SU-DHL-6 (cell line): ENCODE measurements around the gene ZNF423.

Experiments used
- H2AFZ ChIP-seq: fragments of 200-600 bp; sonication (generic); 2 replicates; pipeline ENCODE4 v1.6.1; 2014; ENCODE audit warnings: low read depth, mild to moderate bottlenecking, moderate library complexity, mixed read lengths, antibody characterized with exemption, low read length; ENCODE audit not compliant: severe bottlenecking
- H3F3A ChIP-seq: fragments of 200-600 bp; shearing (Covaris generic); 2 replicates; pipeline ENCODE4 v1.6.0; 2016; ENCODE audit warnings: antibody characterized with exemption, mild to moderate bottlenecking; ENCODE audit not compliant: insufficient read depth
- H3K27ac ChIP-seq: fragments of 200-600 bp; sonication (generic); 2 replicates; pipeline ENCODE4 v1.5.1; 2016; ENCODE audit warnings: low read depth, mild to moderate bottlenecking, low read length, moderate library complexity, mixed read lengths
- H3K27me3 ChIP-seq: fragments of 200-600 bp; sonication (generic), shearing (Covaris generic); 2 replicates; pipeline ENCODE4 v1.6.0; 2014; ENCODE audit warnings: mild to moderate bottlenecking, low read length
- H3K36me3 ChIP-seq: fragments of 200-600 bp; sonication (generic); 2 replicates; pipeline ENCODE4 v1.6.1; 2014; ENCODE audit warnings: mild to moderate bottlenecking, low read length, mixed read lengths
- H3K4me2 ChIP-seq: fragments of 300-600, 200-600 bp; shearing (Covaris generic), sonication (generic); 2 replicates; pipeline ENCODE4 v1.6.0; 2014; ENCODE audit warnings: low read length, low read depth, mild to moderate bottlenecking; ENCODE audit not compliant: poor library complexity, severe bottlenecking
- H3K4me3 ChIP-seq: fragments of 200-600 bp; sonication (generic); 2 replicates; pipeline ENCODE4 v1.5.1; 2014; ENCODE audit warnings: antibody characterized with exemption, low read length, mild to moderate bottlenecking, mixed read lengths; ENCODE audit not compliant: insufficient read depth, poor library complexity, severe bottlenecking
- H3K79me2 ChIP-seq: fragments of 200-600 bp; sonication (generic); 2 replicates; pipeline ENCODE4 v1.6.1; 2014; ENCODE audit warnings: mild to moderate bottlenecking, low read length, moderate library complexity; ENCODE audit not compliant: insufficient read depth
- H3K9ac ChIP-seq: fragments of 200-600 bp; sonication (generic); 2 replicates; pipeline ENCODE4 v1.7.0; 2014; ENCODE audit warnings: mild to moderate bottlenecking, low read length
- H3K9me2 ChIP-seq: fragments of 200-600 bp; sonication (generic); replicated peaks from 2 replicates; pipeline ENCODE4 v1.6.1; 2014; ENCODE audit warnings: low read length; ENCODE audit not compliant: insufficient read depth
- H3K9me3 ChIP-seq: fragments of 200-600 bp; sonication (generic); 2 replicates; pipeline ENCODE4 v1.6.1; 2014; ENCODE audit warnings: low read length, mixed read lengths; ENCODE audit not compliant: insufficient read depth
- H4K20me1 ChIP-seq: fragments of 200-600 bp; sonication (generic); 2 replicates; pipeline ENCODE4 v1.6.1; 2014; ENCODE audit warnings: low read depth, mild to moderate bottlenecking, antibody characterized with exemption, low read length, moderate library complexity, mixed read lengths
- EZH2phosphoT487 ChIP-seq: fragments of 200-600 bp; sonication (generic), shearing (Covaris generic); conservative IDR thresholded peaks from 2 replicates; pipeline ENCODE4 v1.6.1; 2018; ENCODE audit warnings: mild to moderate bottlenecking, antibody characterized with exemption, low read length, moderate library complexity, mixed read lengths
- TF ChIP-seq, protein P1 (sequence below): fragments of 200-600 bp; sonication (generic); IDR thresholded peaks from one replicate; pipeline ENCODE4 v1.5.1; 2017; ENCODE audit warnings: antibody characterized with exemption, mild to moderate bottlenecking, low read length, moderate library complexity; ENCODE audit not compliant: insufficient read depth, poor library complexity, severe bottlenecking

Gene ZNF423

GRCh38 chr16:49824593-49824992 is 31.3 kb downstream of the ZNF423 start:
- Histone ChIP-seq H3K27me3 (no peaks in the 10 kb centered on the region), H3K79me2 (no peaks in the 10 kb centered on the region), H3K27ac (no peak overlapping the region), H4K20me1 (no peaks in the 10 kb centered on the region), H3K9me3 (no peaks in the 10 kb centered on the region), H2AFZ (no peak overlapping the region), H3K9ac (no peak overlapping the region), H3K4me2 (no peak overlapping the region), H3K4me3 (no peak overlapping the region), H3K9me2 (no peaks in the 10 kb centered on the region), H3F3A (no peaks in the 10 kb centered on the region), H3K36me3 (no peaks in the 10 kb centered on the region)
- no peak for TF ChIP-seq EZH2phosphoT487
- TF ChIP-seq, protein P1, sequence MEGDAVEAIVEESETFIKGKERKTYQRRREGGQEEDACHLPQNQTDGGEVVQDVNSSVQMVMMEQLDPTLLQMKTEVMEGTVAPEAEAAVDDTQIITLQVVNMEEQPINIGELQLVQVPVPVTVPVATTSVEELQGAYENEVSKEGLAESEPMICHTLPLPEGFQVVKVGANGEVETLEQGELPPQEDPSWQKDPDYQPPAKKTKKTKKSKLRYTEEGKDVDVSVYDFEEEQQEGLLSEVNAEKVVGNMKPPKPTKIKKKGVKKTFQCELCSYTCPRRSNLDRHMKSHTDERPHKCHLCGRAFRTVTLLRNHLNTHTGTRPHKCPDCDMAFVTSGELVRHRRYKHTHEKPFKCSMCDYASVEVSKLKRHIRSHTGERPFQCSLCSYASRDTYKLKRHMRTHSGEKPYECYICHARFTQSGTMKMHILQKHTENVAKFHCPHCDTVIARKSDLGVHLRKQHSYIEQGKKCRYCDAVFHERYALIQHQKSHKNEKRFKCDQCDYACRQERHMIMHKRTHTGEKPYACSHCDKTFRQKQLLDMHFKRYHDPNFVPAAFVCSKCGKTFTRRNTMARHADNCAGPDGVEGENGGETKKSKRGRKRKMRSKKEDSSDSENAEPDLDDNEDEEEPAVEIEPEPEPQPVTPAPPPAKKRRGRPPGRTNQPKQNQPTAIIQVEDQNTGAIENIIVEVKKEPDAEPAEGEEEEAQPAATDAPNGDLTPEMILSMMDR = no peak

GRCh38 chr16:49822649-49823370 is 33.1 kb downstream of the ZNF423 start:
- Histone ChIP-seq H3K4me3 (no peak overlapping the region), H3K9me2 (no peaks in the 10 kb centered on the region), H3F3A (no peaks in the 10 kb centered on the region), H3K27me3 (no peaks in the 10 kb centered on the region), H3K9me3 (no peaks in the 10 kb centered on the region), H3K4me2 (no peak overlapping the region), H2AFZ (no peak overlapping the region), H3K9ac (no peak overlapping the region), H3K36me3 (no peaks in the 10 kb centered on the region), H3K27ac (no peak overlapping the region), H4K20me1 (no peaks in the 10 kb centered on the region), H3K79me2 (no peaks in the 10 kb centered on the region)
- no peak for TF ChIP-seq EZH2phosphoT487
- TF ChIP-seq, protein P1 = no peak

- Histone ChIP-seq H3K27ac (no peak overlapping the region), H3K4me2 (no peak overlapping the region), H3K9me3 (no peaks in the 10 kb centered on the region), H3K79me2 (no peaks in the 10 kb centered on the region), H3K36me3 (no peaks in the 10 kb centered on the region), H3F3A (no peaks in the 10 kb centered on the region), H3K9ac (no peak overlapping the region), H4K20me1 (no peaks in the 10 kb centered on the region), H3K27me3 (no peaks in the 10 kb centered on the region), H3K9me2 (no peaks in the 10 kb centered on the region), H3K4me3 (no peak overlapping the region), H2AFZ (no peak overlapping the region)
- no peak for TF ChIP-seq EZH2phosphoT487
- TF ChIP-seq, protein P1 = no peak
Observed at GRCh38 chr16:49821614-49822282, 34.2 kb downstream of the ZNF423 start.
